Inflammatory macrophage treated with lipopolysaccharide for 4 hours (primary cell): ENCODE results near the gene ARFGAP3.

Experiments
- DNase-seq: peaks from one replicate; pipeline ENCODE4 v3.0.0-alpha.2; 2020

The ARFGAP3 gene

GRCh38 chr22:42856865-42857704, at the start of gene ARFGAP3:
ARFGAP3 (minus strand) TSS chr22:42857273; CDS start chr22:42857182, 91 bp downstream.
- DNase-seq = peak; percentile 99

DNA sequence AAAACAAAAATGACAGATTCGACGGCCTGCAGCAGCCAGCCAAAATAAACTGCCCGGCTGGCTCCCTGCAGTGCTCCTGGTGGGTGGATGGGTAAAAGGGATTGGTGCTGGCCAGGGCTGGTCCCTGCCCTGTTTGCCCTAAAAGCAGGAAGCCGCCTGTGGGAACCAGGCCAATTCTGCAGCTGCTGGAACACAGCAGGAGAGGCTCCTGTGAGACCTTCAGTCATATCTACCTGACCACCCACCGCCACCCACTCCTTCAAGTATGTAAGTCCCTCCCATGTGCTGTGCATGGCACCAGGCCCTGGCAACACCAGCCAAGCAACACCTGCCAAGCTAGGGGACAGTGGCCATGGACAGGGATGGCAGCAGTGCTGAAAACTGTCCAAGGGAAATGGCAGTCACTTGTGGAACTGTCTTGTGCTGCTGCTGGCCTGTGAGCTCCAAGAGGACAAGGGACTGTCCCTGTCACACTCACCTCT, 48.7 kb upstream of the ARFGAP3 start:
- no peak for DNase-seq

- DNase-seq = no peak
Measured at GRCh38 chr22:42905217-42905616, 48.1 kb upstream of the ARFGAP3 start.

GRCh38 chr22:42904050-42904449, 47.0 kb upstream of the ARFGAP3 start:
- no peak for DNase-seq

- no peak for DNase-seq
Measured at GRCh38 chr22:42902875-42903510, 45.9 kb upstream of the ARFGAP3 start.

GRCh38 chr22:42901790-42902508, 44.9 kb upstream of the ARFGAP3 start:
- DNase-seq = peak; percentile 3

- DNase-seq = no peak
Measured at GRCh38 chr22:42897960-42898359, 40.9 kb upstream of the ARFGAP3 start.

DNA sequence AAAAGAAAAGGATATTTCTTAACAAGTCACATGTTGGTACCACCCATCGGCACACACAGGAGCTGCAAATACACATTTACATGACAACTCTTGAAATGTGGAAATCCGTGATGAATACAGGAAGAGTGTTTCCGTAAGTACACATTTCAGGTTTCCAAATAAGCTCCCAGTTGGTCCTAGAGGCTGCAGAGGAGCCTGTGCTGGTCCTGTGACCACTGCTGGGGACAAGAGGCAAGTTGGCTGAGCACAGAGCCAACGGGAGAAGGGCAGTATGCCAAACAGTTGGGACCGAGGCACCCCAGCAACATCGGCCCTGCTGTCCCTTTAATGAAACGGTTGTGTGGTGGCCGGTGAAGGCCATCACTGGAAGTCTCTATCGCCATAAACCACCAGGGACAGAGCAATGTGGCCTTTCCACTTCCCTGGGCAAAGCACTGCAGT, 38.5 kb upstream of the ARFGAP3 start:
- DNase-seq = peak; percentile 86

- peak; percentile 87 for DNase-seq
Measured at GRCh38 chr22:42895087-42895486, 38.0 kb upstream of the ARFGAP3 start.

DNA sequence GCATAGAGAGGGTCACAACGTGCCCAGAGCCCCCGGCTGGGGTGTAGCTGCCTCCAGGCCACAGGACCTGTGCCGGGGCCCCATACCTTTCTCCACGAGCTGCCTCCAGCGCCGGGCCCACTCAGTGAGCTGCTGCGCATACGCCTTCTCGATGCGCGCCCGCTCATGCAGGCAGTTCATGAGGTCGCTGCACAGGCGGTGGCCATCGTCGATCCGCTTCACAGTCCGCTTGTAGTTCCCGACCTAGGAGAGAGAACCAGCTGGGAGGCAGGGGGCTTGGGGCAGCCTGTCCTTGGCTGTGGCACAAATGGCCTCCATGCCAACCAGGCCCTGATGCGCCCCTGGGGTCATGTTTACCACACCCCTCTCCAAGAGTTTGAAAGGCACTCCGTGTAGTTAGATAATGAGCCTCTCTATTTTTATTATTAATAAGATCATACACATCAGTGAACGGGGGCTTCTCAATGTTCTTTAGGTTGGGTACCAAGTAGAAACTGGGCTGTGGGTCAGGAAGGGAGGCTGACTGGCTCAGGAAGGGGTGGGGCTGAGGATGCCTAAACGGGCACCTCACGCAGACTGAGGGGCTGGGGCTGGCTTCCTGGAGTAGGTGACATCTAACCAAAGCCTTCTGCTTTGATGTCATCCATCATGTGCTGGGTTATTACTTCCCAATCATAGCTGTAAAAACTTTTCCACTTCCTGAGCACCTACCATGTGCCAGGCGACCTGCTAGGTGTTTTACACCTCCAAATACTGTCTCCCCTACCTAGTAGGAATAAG, 36.5 kb upstream of the ARFGAP3 start:
- peak; percentile 16 for DNase-seq

- DNase-seq = peak; percentile 53
Measured at GRCh38 chr22:42892571-42893316, 35.7 kb upstream of the ARFGAP3 start.

GRCh38 chr22:42892156-42892555, 35.1 kb upstream of the ARFGAP3 start:
- peak; percentile 20 for DNase-seq

DNA sequence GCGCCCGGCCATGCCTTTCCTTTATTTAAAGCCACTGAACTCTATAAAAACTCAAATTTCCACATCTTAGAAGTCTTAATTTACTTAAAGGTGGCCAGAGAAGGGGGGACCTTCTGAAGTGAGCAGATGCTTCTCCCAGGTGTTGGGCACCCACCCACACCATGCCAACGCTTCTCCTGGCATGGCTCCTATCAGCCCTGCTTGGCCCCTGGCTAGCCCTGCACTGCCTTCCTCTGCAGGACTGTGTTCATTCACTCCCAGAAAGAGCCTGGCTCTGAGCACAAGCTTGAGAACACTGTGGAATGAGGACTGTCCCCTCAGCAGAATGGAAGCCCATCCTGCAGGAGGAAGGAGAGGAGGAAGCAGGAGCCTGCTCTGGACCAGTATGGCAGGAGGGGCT, 34.6 kb upstream of the ARFGAP3 start:
- no peak for DNase-seq

DNA sequence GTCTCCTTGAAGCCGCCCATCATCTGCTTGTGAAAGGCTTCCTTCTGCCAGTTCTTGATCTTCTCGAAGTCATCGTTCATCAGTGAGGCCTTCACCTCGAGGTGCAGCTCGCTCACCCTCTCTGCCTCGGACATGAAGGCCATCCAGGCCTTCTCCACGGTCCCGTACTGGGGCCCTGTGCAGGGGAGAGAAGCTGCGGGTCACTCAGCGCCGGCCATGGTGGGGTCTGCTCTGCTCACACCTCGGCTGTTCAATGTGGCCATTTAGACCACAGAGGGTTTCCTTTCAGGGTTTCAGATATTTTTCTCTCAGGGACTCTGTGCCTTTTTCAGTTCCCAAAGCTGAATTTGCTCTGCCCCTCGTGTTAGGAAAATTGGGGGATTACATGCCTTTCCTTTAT, 33.9 kb upstream of the ARFGAP3 start:
- DNase-seq = no peak

DNA sequence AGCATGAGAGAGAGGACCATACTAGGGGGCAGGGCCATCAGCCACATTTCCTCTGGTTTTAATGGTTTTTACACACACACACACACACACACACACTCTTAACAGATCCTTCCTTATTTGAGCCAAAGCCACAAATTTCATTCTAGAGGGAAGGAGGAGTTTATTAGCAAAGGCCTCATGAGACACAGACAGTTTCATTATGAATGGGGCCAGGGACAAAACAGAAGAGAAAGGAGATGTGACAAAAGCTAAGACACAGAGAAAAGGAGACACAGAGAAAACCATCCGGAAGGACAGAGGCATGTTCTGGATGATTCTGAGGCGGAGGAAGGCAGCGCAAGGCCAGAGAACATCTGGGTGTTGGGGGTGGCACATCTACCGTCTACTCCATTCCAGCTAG, 32.2 kb upstream of the ARFGAP3 start:
- peak; percentile 97 for DNase-seq

DNA sequence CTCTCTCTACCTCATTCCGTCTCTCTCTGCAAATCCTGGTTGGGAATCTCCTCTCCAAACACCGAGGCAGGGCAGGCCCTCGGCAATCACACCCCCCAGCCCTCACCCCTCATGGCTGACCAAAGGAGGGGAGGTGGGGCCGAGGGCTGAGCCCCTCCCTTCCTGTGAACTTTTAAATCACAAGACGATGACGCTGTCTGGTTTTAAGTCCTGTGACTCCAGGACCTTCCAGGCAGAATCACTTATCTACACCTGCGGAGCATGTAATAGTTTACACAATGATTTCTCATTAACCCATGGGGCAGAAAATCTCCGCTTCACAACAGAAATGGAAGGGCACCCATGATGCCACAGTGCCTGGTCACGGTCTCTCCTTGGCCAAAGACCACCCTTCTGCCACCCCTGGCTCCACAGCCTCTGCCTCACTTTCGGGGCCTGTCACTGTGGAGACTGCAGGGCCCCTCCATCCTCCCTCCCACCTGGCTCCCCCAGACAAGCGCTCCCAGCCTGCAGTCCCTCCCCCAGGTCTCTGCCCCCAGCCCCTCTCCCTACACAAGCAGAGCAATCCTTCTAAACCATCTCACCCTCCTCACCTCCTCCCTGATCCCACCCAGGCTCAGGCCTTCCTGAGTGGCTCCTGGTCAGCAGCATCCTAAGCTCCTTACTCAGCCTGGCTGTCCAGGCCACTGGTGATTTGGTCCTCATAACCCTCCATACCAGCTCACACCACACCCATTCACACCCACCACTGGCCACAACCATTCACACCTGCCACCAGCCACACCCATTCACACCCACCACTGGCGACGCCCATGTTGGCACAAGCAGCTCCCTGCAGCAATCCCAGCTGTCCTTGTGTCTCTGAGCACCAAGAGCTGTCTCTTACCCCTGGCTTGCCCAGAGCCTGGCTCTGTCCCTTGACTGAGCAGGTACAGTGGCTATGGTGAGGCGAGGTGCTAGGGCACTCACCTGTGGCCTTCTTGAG, 30.7 kb upstream of the ARFGAP3 start:
- no peak for DNase-seq

GRCh38 chr22:42887120-42887519, 30.0 kb upstream of the ARFGAP3 start:
- no peak for DNase-seq

GRCh38 chr22:42885446-42885845, 28.4 kb upstream of the ARFGAP3 start:
- DNase-seq = no peak

- DNase-seq = no peak
Measured at GRCh38 chr22:42884616-42885375, 27.7 kb upstream of the ARFGAP3 start.

DNA sequence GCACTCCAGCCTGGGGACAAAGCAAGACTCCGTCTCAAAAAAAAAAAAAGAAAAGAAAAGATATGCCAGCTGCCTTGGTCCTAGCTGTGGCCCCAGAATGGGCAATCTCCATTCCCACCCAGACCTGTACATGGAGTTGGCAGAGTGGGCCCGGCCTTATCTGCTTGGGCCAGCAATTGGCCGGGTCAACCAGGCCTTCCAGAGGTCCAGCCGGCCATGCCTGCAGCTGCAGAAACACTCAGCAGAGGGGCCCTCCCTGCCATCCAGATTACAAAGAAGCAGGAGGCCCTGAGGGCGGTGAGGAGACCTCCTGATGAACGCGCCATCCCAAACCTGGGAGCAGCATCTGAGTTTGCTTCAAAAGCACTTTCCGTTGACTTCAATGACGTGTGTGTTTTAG, 26.9 kb upstream of the ARFGAP3 start:
- DNase-seq = no peak
